OCI-LY1 (cell line): ENCODE results near the gene CLIC6.

Experiments used
- EZH2 ChIP-seq: fragments of 200-600 bp; sonication (generic), shearing (Covaris generic); IDR thresholded peaks from 2 replicates; pipeline ENCODE4 v1.8.0; 2017; ENCODE audit warnings: borderline replicate concordance, mixed run types, mild to moderate bottlenecking, antibody characterized with exemption, low read length, moderate library complexity, mixed read lengths
- TF ChIP-seq, protein P1 (sequence below): fragments of 200-600 bp; sonication (generic), shearing (Covaris generic); IDR thresholded peaks from 2 replicates; pipeline ENCODE4 v1.5.1; 2017; ENCODE audit warnings: mild to moderate bottlenecking, antibody characterized with exemption, low read length, moderate library complexity, mixed read lengths

DNA sequence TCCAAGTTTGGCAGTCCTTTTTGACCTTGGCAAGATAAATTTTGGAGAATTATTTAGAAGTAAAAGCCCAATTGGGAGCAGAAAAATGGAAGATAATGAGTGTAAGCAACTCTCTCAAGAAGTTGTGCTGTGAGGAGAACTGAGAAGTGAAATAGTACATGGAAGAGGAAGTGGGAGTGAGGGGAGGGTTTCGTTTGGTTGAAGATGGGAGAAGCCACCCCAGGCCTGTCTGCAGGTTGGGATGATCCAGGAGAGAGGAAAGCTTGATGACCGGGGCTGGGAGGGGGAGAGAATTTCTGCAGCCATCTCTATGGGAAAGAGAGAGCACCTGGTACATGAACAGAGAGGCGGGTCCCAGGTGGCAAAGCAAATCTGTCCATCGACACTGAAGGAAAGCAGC, 45.3 kb upstream of the CLIC6 start:
- TF ChIP-seq, protein P1, sequence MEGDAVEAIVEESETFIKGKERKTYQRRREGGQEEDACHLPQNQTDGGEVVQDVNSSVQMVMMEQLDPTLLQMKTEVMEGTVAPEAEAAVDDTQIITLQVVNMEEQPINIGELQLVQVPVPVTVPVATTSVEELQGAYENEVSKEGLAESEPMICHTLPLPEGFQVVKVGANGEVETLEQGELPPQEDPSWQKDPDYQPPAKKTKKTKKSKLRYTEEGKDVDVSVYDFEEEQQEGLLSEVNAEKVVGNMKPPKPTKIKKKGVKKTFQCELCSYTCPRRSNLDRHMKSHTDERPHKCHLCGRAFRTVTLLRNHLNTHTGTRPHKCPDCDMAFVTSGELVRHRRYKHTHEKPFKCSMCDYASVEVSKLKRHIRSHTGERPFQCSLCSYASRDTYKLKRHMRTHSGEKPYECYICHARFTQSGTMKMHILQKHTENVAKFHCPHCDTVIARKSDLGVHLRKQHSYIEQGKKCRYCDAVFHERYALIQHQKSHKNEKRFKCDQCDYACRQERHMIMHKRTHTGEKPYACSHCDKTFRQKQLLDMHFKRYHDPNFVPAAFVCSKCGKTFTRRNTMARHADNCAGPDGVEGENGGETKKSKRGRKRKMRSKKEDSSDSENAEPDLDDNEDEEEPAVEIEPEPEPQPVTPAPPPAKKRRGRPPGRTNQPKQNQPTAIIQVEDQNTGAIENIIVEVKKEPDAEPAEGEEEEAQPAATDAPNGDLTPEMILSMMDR, result no peak
- TF ChIP-seq EZH2, result no peak
